ENCODE data around the gene HTD2.

Gene HTD2

DNA sequence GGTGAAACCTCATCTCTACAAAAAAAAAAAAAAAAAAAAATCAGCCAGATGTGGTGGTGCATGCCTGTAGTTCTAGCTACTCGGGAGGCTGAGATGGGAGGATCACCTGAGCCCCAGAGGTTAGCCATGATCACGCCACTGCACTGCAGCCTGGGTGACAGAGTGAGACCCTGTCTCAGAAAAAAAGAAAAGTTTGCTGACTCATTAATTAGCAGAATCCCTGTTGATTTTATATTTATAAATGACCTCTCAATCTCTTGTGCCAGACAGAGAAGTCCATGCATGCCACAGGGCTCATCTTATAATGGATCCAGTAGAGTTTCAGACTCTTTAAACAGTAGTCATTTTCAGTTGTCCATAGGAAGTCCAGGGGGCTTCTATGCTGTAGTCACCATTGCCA, 35.8 kb upstream of the HTD2 start:
- TF ChIP-seq, protein P1, sequence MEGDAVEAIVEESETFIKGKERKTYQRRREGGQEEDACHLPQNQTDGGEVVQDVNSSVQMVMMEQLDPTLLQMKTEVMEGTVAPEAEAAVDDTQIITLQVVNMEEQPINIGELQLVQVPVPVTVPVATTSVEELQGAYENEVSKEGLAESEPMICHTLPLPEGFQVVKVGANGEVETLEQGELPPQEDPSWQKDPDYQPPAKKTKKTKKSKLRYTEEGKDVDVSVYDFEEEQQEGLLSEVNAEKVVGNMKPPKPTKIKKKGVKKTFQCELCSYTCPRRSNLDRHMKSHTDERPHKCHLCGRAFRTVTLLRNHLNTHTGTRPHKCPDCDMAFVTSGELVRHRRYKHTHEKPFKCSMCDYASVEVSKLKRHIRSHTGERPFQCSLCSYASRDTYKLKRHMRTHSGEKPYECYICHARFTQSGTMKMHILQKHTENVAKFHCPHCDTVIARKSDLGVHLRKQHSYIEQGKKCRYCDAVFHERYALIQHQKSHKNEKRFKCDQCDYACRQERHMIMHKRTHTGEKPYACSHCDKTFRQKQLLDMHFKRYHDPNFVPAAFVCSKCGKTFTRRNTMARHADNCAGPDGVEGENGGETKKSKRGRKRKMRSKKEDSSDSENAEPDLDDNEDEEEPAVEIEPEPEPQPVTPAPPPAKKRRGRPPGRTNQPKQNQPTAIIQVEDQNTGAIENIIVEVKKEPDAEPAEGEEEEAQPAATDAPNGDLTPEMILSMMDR (IDR thresholded peaks at IDR 0.05): no peak

DNA sequence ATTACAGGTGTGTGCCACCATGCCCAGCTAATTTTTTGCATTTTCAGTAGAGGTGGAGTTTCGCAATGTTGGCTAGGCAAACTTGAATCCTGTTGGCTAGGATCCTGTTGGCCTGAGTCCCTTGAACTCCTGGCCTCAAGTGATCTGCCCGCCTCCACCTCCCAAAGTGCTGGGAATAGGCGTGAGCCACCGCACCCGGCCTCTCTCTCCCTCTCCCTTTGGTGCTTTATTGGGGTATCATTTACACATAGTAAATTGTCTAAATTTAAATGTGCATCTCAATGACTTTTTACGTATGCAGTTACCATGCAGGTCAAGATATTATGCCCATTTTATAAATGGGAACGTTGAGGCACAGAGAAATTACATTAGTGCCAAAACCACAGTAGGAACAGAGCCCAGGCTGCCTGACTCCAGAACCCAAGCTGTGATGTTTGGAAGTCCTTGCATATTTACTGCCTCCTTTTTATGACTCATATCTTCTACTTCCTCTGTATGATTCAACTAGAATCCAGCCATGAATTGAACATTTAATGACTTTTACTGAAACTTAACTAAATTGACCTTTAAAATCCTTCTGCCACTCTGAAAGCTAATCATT, 34.3 kb upstream of the HTD2 start:
- TF ChIP-seq, protein P1 (IDR thresholded peaks at IDR 0.05): no peak

DNA sequence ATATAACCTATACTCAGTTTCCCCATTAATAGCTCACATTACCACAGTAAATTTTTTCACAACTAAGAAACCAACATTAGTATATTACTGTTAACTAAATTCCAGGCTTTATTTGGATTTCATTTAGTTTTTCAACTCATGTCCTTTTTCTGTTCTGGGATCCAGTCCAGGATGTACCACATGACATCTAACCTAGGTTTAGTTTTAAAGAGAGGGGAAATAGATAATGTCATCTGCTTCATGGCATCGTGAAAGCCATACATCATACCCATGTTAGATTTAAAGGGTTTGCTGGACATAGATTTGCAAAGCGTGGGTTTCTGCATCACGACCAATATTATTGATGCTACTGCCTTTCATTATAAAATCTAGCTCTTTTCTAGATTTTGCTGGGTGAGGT, 33.4 kb upstream of the HTD2 start:
- TF ChIP-seq, protein P1 (IDR thresholded peaks at IDR 0.05): no peak

DNA sequence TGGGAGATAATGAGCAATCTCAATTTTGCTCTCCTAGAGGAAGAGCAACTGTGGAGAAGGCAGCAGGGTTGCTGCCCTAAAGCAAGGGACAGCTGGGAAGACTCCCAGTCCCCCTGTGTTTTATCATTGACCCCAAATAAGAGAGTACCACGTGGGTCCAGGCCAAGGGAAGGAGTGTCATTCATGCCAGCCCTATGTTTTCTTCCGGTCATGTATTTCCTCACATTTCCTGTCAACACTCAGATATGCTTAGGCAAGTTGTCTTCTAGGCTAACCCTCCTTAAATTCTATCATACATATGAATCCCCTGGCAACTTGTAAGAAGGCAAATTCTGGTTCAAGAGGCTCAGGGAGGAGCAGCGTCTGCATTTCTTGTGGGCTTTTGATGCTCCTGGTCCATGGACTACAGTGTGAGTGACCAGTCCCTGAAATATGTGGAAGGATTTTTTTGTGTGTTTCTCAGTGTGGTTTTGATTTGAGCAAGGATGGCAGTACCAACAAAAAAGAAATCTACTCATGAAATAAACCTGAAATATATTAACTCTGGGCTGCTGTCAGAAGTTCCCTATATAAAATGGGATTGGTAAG, 32.2 kb upstream of the HTD2 start:
- TF ChIP-seq, protein P1 (IDR thresholded peaks at IDR 0.05): no peak

DNA sequence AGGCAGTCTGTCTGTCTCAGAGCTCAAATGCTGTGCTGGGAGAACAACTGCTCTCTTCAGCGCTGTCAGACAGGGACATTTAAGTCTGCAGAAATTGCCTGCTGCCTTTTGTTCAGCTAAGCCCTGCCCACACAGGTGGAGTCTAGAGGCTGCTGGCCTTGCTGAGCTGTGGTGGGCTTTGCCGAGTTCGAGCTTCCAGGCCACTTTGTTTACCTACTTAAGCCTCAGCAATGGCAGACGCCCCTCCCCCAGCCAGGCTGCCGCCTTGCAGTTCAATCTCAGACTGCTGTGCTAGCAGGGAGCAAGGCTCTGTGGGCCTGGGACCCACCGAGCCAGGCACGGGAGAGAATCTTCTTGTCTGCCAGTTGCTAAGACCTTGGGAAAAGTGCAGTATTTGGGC, 25.3 kb upstream of the HTD2 start:
- TF ChIP-seq, protein P1 (IDR thresholded peaks at IDR 0.05): no peak

DNA sequence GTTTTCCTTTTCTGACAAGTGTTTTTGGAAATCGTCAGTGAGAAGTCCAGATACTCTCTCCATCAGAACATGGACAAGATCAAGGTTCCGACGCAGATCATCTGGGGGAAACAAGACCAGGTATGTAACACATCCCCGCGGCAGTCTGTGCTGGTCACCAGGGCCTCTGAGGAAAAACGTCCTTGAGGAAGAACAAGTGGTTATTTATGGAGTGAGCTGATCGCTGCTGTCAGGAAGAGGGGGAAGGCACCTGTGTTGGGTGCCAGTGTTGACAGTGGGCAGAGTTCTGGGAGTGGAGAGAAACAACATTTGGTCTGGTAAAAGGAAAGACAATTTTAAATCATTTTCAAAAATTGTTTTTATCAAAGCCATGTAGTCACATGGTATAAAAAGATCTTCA, 21.0 kb upstream of the HTD2 start:
- TF ChIP-seq, protein P1 (IDR thresholded peaks at IDR 0.05): no peak

DNA sequence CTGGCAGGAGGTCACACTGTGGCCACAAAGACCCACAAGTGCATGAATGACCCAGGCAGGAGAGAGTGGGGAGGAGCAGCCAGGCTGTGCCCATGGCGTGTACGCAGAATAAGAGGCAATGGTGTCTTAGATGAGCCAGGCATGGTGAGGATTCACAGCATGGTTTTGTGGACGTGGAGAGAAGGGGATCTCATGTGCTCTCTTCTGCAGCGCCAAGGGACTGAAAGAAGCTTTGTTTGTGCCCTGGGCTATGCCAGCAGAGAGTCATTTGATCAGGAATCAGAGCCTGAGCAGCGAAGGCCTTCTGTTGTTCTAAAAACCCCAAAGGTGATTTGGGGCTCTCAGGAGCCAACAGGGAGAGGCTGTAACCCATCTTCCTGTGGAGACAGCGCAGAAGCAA, 19.0 kb upstream of the HTD2 start:
- TF ChIP-seq, protein P1 (IDR thresholded peaks at IDR 0.05): no peak

Data from LNCAP (cell line).